SHP77 treated with DMSO at 0.1 percent for 48 hours (cell line): ENCODE results near the gene EIF3C.
"Not testable (repeated sequence)": the region's sequence is repeated elsewhere in the genome, so short reads cannot be mapped to it uniquely, and the experiment has no call there.

ENCODE experiments used
- DNase-seq: peaks from one replicate; lab custom pipeline; 2025; lab: John Stamatoyannopoulos, UW

Gene EIF3C

DNA sequence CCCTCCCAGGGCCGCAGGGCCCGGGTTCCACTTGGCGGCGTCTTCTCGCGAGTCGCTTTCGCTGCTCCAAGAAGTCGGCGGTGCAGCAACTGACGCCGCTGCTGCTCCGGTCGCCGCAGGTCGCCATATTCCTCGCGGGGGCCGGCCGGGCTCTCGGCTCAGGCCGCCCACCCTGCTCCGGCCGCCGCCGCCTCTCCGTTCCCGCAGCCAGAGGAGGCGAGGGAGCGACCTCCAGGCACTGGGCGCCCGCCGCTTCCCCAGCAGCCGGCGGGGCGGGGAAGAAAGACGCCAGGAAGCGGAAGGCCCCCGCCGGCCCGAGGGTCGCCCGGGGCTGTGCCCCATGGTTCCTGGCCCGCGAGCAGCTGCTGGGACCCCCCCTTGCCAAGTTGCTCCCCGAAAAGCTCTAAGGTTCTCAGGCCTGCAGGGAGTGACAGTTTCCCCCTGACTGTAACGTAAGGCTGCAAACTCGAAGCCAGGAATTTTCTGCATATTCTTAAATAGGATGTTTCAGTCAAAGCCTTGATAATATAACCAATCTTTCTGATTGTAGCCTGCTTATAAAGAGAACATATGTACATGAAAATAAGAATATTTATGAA lies 39.3 kb downstream of the EIF3C start:
- DNase-seq, result not testable (repeated sequence)

DNA sequence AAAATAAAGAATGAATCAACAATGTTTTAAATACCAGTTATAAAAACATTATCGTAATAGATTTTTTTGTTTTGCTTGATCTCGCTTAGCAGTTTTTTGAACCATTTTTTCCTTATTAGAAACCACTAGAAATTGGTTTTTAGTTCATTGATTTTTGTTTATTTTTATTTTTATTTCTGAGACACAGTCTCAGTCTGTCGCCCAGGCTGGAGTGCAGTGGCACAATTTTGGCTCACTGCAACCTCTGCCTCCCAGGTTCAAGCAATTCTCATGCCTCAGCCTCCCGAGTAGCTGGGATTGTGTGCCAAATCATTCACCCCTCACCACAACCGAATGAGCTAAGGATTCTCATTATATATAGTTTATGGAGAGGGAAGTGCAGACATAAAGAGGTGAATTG lies 40.2 kb downstream of the EIF3C start, which contains the start of gene NPIPB9:
NPIPB9 (plus strand) TSS at position 301 of the 400 bp plus-strand sequence.
- DNase-seq, result not testable (repeated sequence)

DNA sequence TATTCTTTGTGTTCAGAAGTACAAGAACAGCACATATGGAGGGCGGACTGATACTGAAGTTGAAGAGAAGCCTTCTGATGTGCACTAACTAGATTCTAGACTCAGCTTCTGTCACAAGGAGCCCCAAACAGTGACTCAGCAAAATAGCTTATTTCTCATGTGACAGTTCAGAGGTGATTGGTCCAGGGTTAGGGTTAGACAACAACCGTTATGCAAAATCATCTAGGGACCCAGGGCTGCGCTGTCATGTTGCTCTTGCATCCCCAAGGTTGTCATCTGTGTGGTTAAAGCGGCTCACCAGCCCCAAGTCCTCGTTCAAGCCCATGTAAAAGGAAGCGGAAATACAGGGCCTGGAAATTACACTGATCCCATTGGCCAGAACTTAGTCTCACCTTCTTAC lies 70.4 kb downstream of the EIF3C start:
- not testable (repeated sequence) for DNase-seq

DNA sequence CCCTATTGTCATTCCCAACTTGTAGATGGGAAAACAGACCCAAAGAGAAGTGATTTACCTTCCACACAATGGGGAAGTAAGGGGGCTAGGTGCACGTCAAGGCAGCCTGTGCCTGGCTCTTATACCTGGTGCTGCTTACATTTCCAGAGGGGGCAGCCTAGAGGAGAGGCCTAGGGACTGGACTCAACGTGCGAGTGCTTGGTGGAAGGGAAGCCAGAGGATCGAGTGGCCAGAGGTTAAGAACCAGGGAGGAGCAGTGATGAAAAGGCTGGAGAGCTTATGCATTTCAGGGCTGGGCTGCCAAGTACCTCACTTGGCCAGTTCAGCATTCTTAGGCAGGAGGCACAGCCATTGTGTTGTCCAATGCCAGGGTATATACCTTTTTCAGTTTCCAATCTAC lies 71.1 kb downstream of the EIF3C start:
- DNase-seq, result not testable (repeated sequence)
